Activated T-helper 1 cell treated with Interleukin-2 at 50 U/mL for 16 hours (primary cell): ENCODE measurements around the gene PRKCB.
"Not testable (repeated sequence)": the region's sequence is repeated elsewhere in the genome, so short reads cannot be mapped to it uniquely, and the experiment has no call there.

Experiments
- DNase-seq: peaks from one replicate; pipeline ENCODE4 v3.0.0-alpha.2; 2020; ENCODE audit warnings: low read depth

PRKCB gene

GRCh38 chr16:24009955-24010354 is 174.2 kb downstream of the PRKCB start:
- no peak for DNase-seq

GRCh38 chr16:24010440-24011089 is 174.8 kb downstream of the PRKCB start:
- peak; percentile 55 for DNase-seq

- no peak for DNase-seq
Observed at GRCh38 chr16:24011237-24011636, 175.5 kb downstream of the PRKCB start.

DNA sequence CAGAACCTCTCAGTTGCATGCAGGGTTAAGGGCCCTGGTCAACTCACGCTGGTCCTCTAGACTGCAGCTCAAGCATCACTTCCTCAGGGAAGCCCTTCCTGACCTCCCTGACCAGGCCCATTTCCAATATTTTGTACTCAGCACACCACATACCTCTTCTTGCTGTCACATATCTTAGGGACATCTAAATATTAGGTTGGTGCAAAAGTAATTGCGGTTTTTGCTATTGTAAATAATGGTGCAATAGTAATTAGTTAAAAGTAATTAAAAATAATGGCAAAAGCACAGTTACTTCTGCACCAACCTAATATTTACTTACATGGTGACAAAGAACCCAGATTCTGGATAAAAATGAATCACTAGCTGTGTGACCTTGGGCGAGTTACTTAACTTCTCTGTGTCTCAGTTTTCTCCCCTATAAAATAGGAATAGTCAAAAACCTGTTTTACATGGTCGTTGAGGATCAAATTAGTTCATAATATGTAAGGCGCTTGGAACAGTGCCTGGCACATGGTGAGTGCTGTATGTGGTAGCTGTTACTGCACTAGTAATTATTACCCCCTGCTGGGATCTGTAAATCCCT is 177.4 kb downstream of the PRKCB start:
- no peak for DNase-seq

- DNase-seq = peak; percentile 30
Observed at GRCh38 chr16:24013864-24014645, 178.3 kb downstream of the PRKCB start.

DNA sequence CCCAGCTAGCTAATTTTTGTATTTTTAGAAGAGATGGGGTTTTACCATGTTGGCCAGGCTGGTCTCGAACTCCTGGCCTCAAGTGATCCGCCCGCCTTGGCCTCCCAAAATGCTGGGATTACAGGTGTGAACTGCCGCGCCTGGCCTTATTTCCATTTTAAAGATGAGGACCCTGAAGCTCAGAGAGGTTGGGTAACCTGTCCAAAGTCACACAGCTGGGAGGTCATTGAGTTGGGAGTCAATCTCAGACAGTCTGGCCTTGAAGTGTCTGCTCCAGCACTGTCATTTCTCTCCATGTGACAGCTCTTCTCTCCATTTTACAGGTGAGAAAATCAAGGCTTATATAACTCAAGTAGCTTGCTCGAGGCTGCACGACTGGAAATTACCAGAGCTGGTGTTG is 179.2 kb downstream of the PRKCB start:
- not testable (repeated sequence) for DNase-seq

DNA sequence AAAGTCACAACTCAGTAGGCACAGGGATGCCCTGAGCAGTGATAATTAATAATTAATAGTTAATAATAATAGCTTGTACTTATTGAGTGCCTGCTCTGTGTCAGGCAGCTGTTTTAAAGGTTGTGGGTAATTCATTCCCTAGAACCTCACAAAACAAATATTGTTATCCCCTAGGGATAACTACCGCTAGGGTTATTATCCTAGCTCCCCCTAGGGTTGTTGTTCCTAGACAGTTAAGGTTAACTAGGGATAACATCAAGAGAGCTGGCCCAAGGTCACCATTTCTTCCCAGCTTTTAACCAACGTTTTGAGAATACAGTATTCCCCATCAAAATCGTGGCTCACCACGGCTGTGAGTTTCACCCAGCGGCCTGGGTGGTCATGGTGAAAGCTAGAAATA is 180.1 kb downstream of the PRKCB start:
- DNase-seq = no peak

GRCh38 chr16:24018485-24018884 is 182.7 kb downstream of the PRKCB start:
- no peak for DNase-seq

- DNase-seq = no peak
Observed at GRCh38 chr16:24022797-24023196, 187.0 kb downstream of the PRKCB start.

DNA sequence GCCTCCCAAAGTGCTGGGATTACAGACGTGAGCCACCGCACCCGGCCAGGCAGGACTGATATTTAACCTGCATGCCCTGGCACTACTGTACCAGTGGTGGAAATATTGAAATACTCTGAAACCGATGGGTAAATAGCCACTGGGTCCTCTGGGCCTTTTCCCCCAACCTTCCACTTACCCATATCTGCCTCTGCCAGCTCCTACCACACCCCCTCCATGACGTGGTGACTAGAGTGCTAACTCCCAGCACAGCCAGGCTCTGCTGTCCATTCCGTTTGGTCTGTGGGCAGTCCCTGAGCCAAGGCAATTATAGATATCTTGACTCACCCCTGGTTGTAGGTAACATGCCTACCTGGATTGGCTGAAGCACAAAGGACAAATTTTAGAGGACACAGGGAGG is 187.8 kb downstream of the PRKCB start:
- DNase-seq = no peak

- DNase-seq = no peak
Observed at GRCh38 chr16:24024971-24025370, 189.2 kb downstream of the PRKCB start.

DNA sequence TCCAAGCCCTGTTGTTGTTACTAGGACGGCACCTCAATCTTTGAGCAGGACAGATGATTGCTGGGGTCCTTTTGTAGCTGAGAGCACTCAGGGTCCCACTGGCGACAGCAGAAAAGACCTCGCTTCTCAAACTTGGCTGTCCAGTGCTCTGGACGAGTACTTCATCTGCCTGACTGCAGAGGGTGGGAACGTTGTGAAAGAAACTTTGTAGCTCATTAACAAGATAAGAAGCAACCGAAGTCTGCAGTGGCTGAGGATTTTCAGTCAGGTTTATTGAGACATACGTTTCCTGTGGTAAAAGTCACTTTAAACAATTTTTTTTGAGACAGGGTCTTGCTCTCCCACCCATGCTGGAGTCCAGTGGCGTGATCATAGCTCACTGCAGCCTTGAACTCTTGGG is 191.7 kb downstream of the PRKCB start:
- no peak for DNase-seq

DNA sequence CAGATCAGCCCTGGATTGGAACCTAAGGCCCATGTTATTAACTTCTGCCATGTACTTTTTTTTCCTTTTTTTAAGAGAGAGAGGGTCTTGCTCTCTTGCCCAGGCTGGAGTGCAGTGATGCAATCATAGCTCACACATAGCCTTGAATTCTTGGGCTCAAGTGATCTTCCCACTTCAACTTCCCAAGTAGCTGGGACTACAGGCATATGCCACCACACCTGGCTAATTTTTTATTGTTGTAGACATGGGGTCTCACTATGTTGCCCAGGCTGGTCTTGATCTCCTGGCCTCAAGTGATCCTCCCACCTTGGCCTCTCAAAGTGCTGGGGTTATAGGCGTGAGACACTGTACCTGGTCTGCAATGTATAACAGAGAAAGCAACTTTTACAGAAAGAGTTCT is 194.1 kb downstream of the PRKCB start:
- DNase-seq = not testable (repeated sequence)

- peak; percentile 9 for DNase-seq
Observed at GRCh38 chr16:24035127-24035842, 199.5 kb downstream of the PRKCB start.

GRCh38 chr16:24036038-24036543 is 200.3 kb downstream of the PRKCB start:
- DNase-seq = no peak

- DNase-seq = no peak
Observed at GRCh38 chr16:24036614-24037013, 200.8 kb downstream of the PRKCB start.

DNA sequence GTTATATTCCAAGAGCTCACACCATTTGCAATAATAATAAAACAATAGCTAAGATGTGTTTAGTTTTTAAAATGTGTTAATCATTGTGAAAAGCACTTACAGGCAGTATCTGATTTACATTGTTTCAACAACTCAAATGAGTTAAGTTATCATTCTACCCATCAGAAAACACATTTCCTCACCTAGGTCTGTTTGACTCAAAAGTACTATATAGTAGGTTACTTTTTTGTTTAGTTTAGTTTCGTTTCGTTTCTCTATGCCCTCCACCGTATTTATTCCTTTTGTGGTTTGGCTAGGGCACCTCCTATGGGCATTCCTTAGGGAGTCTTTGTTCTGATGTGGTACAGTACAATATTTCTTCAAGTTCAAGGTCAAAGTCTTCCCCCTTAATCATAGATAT is 201.6 kb downstream of the PRKCB start:
- no peak for DNase-seq

DNA sequence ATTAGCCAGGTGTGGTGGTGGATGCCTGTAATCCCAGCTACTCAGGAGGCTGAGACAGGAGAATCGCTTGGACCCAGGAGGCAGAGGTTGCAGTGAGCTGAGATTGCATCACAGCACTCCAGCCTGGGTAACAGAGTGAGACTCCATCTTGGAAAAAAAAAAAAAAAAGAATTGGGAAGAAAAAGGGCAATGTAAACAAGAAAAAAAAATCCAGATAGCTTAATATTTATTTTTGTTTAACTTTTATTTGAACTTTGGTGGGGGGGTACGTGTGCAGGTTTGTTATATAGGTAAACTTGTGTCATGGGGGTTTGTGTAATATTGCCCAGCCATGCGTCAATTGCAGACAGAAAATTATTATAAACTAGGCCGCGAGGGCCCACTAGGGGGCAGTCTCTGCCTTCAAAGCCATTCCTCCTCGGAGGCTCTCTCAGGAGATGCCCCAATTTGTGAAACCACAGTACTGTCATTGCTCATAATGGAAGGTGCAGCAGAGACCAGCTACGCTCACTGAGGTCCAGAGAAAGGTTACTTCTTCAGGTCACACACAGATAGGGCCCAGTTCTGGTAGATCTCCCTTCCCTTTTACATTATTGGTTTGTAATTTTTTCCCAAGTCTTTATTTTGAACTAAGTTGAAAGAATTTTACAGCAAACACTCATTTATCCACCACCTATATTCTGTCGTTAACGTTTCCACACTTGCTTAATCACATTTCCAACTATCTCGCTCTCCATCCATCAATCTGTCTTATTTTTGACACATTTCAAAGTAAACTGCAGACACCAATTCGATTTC is 206.2 kb downstream of the PRKCB start:
- peak; percentile 54 for DNase-seq

GRCh38 chr16:24044467-24044866 is 208.7 kb downstream of the PRKCB start:
- no peak for DNase-seq

DNA sequence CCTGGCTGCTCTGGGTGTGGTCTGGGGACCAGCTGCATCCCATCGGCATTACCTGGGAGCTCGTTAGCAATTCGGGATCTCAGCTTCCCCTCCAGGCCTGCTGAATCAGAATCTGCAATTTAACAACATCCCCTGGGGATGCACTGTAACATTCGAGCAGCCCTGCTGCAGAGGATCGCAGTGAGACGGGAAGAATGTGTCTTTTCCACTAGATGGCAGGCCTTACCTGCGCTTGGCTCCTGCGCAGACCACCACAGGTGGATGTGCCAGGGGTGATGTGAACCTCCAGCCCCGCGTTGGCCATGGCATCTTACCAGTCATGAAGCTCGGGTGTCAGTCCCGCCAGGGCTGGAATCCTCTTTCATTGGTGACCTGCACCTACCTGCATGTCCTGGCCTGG is 209.9 kb downstream of the PRKCB start:
- no peak for DNase-seq

DNA sequence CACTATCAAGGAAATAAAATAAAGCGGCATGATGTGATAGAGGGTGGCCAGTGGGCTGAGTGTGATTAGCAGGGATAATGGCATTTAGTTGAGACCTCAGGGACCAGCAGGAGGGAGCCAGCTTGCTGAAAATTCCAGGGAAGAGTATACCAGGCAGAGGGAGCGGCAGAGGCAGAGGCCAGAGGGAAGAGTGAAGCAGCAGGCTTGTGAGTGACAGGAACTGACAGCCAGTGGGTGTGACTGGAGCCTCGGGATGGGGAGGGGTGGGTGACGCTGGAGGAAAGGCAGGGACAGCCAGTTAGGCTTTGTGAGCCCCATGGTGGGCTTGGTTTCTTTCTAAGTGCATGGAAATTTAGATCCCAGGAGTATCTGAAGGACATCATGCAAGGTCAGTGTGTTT is 210.7 kb downstream of the PRKCB start:
- DNase-seq = no peak

GRCh38 chr16:24049113-24049512 is 213.3 kb downstream of the PRKCB start:
- DNase-seq = no peak
